ENCODE measurements around the gene LIMK1. TPM values are rescaled to one million over a fixed set of nuclear protein-coding genes. Genes with fewer than 3 reads are reported as not detected.

Gene LIMK1
- total and polyA plus RNA-seq, 4 donors: 0.63 to 4.1 (median 3.4) TPM

GRCh38 chr7:74087791-74088453 is 4.3 kb downstream of the LIMK1 start:
- peaks cover 0 to 16% (median 9%) of the 10 kb centered on the region in 4 donors for H3K4me1 ChIP-seq (ENCODE audit: control insufficient read depth in 4 of 4, insufficient read depth in 4 of 4, low read length in 3 of 4)
- TF ChIP-seq FOXA2 (IDR thresholded peaks at IDR 0.05): no peak
- TF ChIP-seq NR2F2 (IDR thresholded peaks at IDR 0.05): no peak
- no peak for TF ChIP-seq SP1 (IDR thresholded peaks at IDR 0.05)
- TF ChIP-seq GABPA (IDR thresholded peaks at IDR 0.05 in 1 of 2, conservative IDR thresholded peaks at IDR 0.05 in 1 of 2): no peak
- TF ChIP-seq EGR1 (IDR thresholded peaks at IDR 0.05; ENCODE audit: low read depth in 2 of 2): no peak
- no peak for TF ChIP-seq HNF4G (IDR thresholded peaks at IDR 0.05)
- TF ChIP-seq HNF4A (conservative IDR thresholded peaks at IDR 0.05): no peak
- TF ChIP-seq ZBTB33 (IDR thresholded peaks at IDR 0.05): no peak
- TF ChIP-seq MAX (IDR thresholded peaks at IDR 0.05): no peak
- TF ChIP-seq RAD21 (IDR thresholded peaks at IDR 0.05): no peak
- TF ChIP-seq RXRA (IDR thresholded peaks at IDR 0.05): no peak
- TF ChIP-seq FOXA1 (IDR thresholded peaks at IDR 0.05): no peak
- no peak for TF ChIP-seq JUND (IDR thresholded peaks at IDR 0.05)
- TF ChIP-seq ATF3 (IDR thresholded peaks at IDR 0.05): no peak
- no peak for TF ChIP-seq REST (IDR thresholded peaks at IDR 0.05)
- no peak for TF ChIP-seq YY1 (IDR thresholded peaks at IDR 0.05)
- 94% methylated on average over 10 of the region's 10 CpGs for WGBS
- no peak overlapping the region for H3K27ac ChIP-seq (ENCODE audit: low read depth in 1 of 2, low read length in 2 of 2)
- no peak for DNase-seq (ENCODE audit: low spot score)
- H3K27me3 ChIP-seq (ENCODE audit: control insufficient read depth in 4 of 4, insufficient read depth in 4 of 4, low read length in 3 of 4): no peaks in the 10 kb centered on the region
- H3K9me3 ChIP-seq (ENCODE audit: control insufficient read depth in 4 of 4, low read length in 3 of 4): no peaks in the 10 kb centered on the region
- no peak overlapping the region for H3K4me3 ChIP-seq (ENCODE audit: low read depth in 1 of 3, low read length in 3 of 3)
- H3K36me3 ChIP-seq (ENCODE audit: control insufficient read depth in 4 of 4, insufficient read depth in 3 of 4, low read depth in 1 of 4, low read length in 3 of 4): no peaks in the 10 kb centered on the region
- H3K9ac ChIP-seq (ENCODE audit: low read depth in 1 of 2, low read length in 2 of 2): no peak overlapping the region

GRCh38 chr7:74092321-74092963 is 8.8 kb downstream of the LIMK1 start:
- Histone ChIP-seq H3K27ac (ENCODE audit: low read depth in 1 of 2, low read length in 2 of 2) (peak overlapping the region; percentile 9 to 67), H3K4me3 (ENCODE audit: low read depth in 1 of 3, low read length in 3 of 3) (no peak overlapping the region), H3K36me3 (ENCODE audit: control insufficient read depth in 4 of 4, insufficient read depth in 3 of 4, low read depth in 1 of 4, low read length in 3 of 4) (peaks cover 0 to 2% (median 0%) of the 10 kb centered on the region in 4 donors), H3K4me1 (ENCODE audit: control insufficient read depth in 4 of 4, insufficient read depth in 4 of 4, low read length in 3 of 4) (peaks cover 0 to 6% (median 5%) of the 10 kb centered on the region in 4 donors), H3K9ac (ENCODE audit: low read depth in 1 of 2, low read length in 2 of 2) (no peak overlapping the region), H3K27me3 (ENCODE audit: control insufficient read depth in 4 of 4, insufficient read depth in 4 of 4, low read length in 3 of 4) (no peaks in the 10 kb centered on the region), H3K9me3 (ENCODE audit: control insufficient read depth in 4 of 4, low read length in 3 of 4) (no peaks in the 10 kb centered on the region)
- TF ChIP-seq CTCF (IDR thresholded peaks at IDR 0.05; ENCODE audit: low read depth, low read length, missing input control): no peak
- no peak for DNase-seq (ENCODE audit: low spot score)
- 78% methylated on average over 13 of the region's 13 CpGs for WGBS

Data from liver (tissue), 9 donors.